Omental fat pad (tissue), 4 donors: Measurements from ENCODE around the gene SLC6A1. TPM values are rescaled to one million over a fixed set of nuclear protein-coding genes. Genes with fewer than 3 reads are reported as not detected.

Experiments
- ATAC-seq: fragments of 150-250 bp; one replicate; pipeline ENCODE4 v1.9.1; 2016; ENCODE audit warnings: mild to moderate bottlenecking, moderate library complexity; ENCODE audit not compliant: low FRiP score
- DNase-seq: peaks from one replicate; pipeline ENCODE4 v3.0.0-alpha.2; 2019; ENCODE audit warnings: low spot score
- CTCF ChIP-seq, 3 donors: fragments of 450-650 bp; IDR thresholded peaks; one replicate each; pipeline ENCODE4 v1.5.1; 2016 to 2017; ENCODE audit warnings: antibody characterized with exemption in 3 of 3, mild to moderate bottlenecking in 3 of 3, moderate library complexity in 2 of 3
- total RNA-seq, 4 donors: library from RNA; depleted of rRNA; stranded (reverse); fragments of >200 nt; gene quantifications; one replicate each; pipeline ENCODE4 v1.1.0, GENCODE V29; 2016

Gene SLC6A1
- total RNA-seq, 4 donors from 2014 or later: 0.09 to 2.0 (median 0.49) TPM

DNA sequence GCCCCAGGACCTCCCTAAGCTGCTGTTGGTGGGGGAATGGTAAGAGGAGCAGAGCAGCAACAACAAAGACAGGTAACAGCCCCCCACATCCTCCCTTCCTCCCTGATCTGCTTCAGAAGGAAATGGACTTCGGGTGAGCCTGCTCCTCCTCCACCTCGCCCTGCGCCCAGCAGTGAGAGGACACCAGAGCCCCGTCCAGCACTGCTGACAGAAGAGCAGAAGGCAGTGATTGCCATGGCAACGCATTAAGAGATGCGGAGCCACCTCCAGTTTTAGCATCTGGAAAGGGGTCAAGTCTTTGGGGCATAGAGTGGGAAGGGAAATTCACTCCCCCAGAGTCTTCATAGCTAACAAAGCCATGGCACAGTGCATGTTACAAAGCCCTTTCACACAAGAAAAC, 84.2 kb downstream of the SLC6A1 start:
- ATAC-seq: no peak
- DNase-seq: no peak
- TF ChIP-seq CTCF (IDR thresholded peaks at IDR 0.05): no peak

DNA sequence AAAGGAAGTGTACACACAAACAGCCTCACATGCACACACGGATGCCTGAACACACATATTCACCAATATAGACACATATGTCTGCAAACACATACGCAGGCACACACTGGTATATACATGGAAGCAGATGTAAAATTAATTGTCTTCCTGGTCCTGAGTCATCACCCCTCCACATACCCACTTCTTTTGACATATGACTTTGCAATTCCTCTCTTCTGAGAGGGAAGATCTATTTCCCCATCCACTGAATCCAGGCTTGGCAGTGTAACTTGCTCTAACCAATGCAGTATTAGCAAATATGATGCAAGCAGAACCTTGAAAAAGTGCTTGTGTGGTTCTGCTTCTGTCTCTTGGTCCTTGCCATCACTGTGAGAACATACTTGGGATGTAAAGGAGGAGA, 84.9 kb downstream of the SLC6A1 start:
- ATAC-seq: no peak
- TF ChIP-seq CTCF (IDR thresholded peaks at IDR 0.05): no peak
- DNase-seq: no peak

GRCh38 chr3:11078826-11079515, 86.4 kb downstream of the SLC6A1 start:
- ATAC-seq (no peak), DNase-seq (no peak)
- no peak for TF ChIP-seq CTCF (IDR thresholded peaks at IDR 0.05)

- DNase-seq: no peak
- no peak for ATAC-seq
These were observed 87.9 kb downstream of the SLC6A1 start for GRCh38 chr3:11080492-11080891.

DNA sequence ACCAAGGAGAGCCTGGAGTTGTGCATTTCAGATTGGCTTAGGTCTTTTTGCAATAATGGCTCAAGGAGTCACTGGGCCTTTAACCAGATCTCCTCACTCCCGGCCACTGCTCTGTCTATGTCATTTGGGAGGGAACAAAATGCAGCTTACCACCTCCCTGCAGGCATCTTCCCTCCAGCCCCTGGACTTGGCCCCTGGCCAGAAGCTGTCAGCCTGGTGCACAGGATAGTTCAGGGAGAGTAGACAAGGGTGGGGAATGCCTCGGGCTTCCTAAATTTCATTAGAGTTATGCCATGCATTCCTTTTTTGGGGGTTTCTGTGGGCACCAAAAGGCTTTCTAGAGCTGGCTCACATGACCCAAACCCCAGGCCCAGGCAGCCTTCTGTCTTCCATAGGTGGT, 91.5 kb downstream of the SLC6A1 start:
- TF ChIP-seq CTCF (IDR thresholded peaks at IDR 0.05): no peak
- ATAC-seq: no peak
- DNase-seq: no peak

More at GRCh38 chr3:11080492-11080891, 87.9 kb downstream of the SLC6A1 start:
- TF ChIP-seq CTCF (IDR thresholded peaks at IDR 0.05): no peak

DNA sequence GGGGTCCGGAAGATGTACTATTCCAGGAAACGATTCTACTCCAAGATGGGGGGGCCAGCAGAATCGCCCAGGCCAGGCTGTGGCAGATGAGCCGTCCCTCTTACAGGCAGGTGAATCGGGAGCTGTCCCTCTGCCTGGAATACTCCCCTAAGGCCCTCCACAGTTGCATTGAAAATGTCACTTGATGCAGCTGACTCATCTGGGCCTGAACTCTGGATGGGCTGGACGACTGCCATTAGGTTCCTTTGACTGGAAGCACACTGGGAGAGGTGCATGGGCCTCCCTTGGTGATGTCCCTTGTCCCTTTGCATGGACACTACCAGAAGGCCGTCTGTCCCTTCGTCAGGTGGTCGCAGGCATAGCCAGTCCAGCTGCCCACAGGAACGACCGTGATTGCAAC, 92.1 kb downstream of the SLC6A1 start:
- ATAC-seq (no peak), DNase-seq (no peak)
- TF ChIP-seq CTCF (IDR thresholded peaks at IDR 0.05): no peak

DNA sequence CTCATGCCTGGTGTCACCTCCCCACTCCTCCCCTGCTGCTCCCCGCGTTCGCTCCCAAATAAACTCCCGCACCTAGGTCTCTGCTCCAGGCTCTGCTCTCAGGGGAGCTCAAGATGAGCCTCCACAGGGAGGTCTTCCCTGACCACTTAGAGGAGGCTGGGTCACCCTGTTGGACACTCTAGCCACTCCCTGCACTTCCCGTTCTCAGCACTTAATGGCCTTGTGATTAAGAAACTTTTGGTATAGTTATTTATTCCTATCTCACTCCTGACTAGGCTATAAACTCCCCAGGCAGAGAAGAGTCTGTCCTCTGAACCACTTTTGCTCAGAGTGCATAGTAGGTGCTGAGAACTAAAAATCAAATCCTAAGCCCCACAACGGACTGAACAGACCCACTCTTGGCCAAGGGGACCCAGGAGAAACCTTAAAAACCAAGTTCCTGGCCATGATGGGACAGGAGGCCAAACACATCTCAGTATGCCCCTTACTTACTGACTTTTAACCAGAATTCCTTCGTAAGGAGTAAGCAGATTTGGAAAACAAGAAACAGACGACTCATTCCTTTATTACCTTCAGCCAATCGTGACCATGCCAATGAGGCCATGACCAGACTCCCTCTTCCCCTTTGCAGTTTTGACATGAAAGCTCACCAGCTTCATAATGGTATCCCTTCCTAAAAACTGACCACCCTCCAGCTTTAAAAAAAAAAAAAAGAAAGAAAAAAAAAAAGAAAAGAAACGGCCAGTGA, 92.7 kb downstream of the SLC6A1 start:
- no peak for ATAC-seq
- DNase-seq: no peak

More for the DNA sequence above, 92.7 kb downstream of the SLC6A1 start:
- TF ChIP-seq CTCF (IDR thresholded peaks at IDR 0.05): no peak
